HepG2 (cell line): ENCODE results near the gene SLC48A1. TPM values are rescaled to one million over a fixed set of nuclear protein-coding genes. Genes with fewer than 3 reads are reported as not detected.

ENCODE experiments used
- ATAC-seq: fragments of 200-7000 bp; cut with Tn5 transposase; 3 replicates; pipeline ENCODE4 v1.9.1; 2020; ENCODE audit warnings: mild to moderate bottlenecking, moderate library complexity
- BruUV-seq: library from RNA; stranded (reverse); fragments of 400-500 nt; replicated peaks from 2 replicates; lab custom pipeline; 2021; lab: Mats Ljungman, UMichigan
- CTCF ChIA-PET: fragments of 300-600 bp; formaldehyde crosslinking; extraction: SDS; loops from one replicate; lab custom pipeline; 2021; ENCODE audit warnings: low total read pairs, inconsistent platforms, low intra/inter-chr PET ratio; lab: Yijun Ruan, JAX
- POLR2A ChIA-PET: fragments of 350-600 bp; sonication (Branson Sonifier 250); formaldehyde crosslinking; loops from one replicate; lab custom pipeline; 2020; ENCODE audit warnings: antibody characterized with exemption, inconsistent platforms; lab: Yijun Ruan, JAX
- DNase-seq: peaks from one replicate; pipeline ENCODE4 v3.0.0-alpha.2; 2015; ENCODE audit warnings: low spot score
- FAIRE-seq: peaks from 3 replicates; lab custom pipeline; 2011; peaks lifted over from hg19 to GRCh38; lab: Jason Lieb, UNC
- H2AFZ ChIP-seq: one replicate; pipeline ENCODE4 v1.6.1; 2011; ENCODE audit warnings: low read length, inconsistent platforms
- H3K27ac ChIP-seq: fragments of 300-600 bp; 3 replicates; pipeline ENCODE4 v1.8.0; 2011; ENCODE audit warnings: mixed run types, mild to moderate bottlenecking, mixed read lengths, low read length, inconsistent platforms; ENCODE audit not compliant: insufficient read depth; ENCODE audit errors: extremely low read length
- H3K27me3 ChIP-seq, 2 experiments: fragments of 200-600 bp in 1 of 2; 2 replicates in 1 of 2; 3 replicates in 1 of 2; pipeline versions ENCODE4 v1.6.0 to v1.8.0; 2011; ENCODE audit warnings: low read length in 2 of 2, mild to moderate bottlenecking in 2 of 2, moderate library complexity in 2 of 2, inconsistent platforms in 1 of 2; ENCODE audit not compliant: insufficient read depth in 2 of 2, control insufficient read depth in 1 of 2
- H3K36me3 ChIP-seq, 2 experiments: fragments of 200-600 bp in 1 of 2; replicated peaks in 1 of 2; 2 replicates in 1 of 2; 3 replicates in 1 of 2; pipeline versions ENCODE4 v1.5.1 to v1.8.0; 2011; ENCODE audit warnings: low read length in 2 of 2, inconsistent platforms in 1 of 2; ENCODE audit not compliant: insufficient read depth in 2 of 2, control insufficient read depth in 1 of 2
- H3K4me1 ChIP-seq: 2 replicates; pipeline ENCODE4 v1.5.1; 2012; ENCODE audit warnings: low read length, inconsistent platforms; ENCODE audit not compliant: insufficient read depth
- H3K4me2 ChIP-seq: 2 replicates; pipeline ENCODE4 v1.6.0; 2011; ENCODE audit warnings: low read depth, low read length, inconsistent platforms
- H3K4me3 ChIP-seq, 3 experiments: fragments of 200-600 bp in 1 of 3; sonication (generic), shearing (Covaris generic) in 1 of 3; replicated peaks in 1 of 3; 2 replicates each; pipeline ENCODE4 v1.5.1; 2011 to 2016; ENCODE audit warnings: low read length in 3 of 3, inconsistent platforms in 2 of 3, low read depth in 2 of 3, mild to moderate bottlenecking in 2 of 3, control low read depth in 1 of 3, mixed read lengths in 1 of 3; ENCODE audit not compliant: insufficient read depth in 1 of 3
- H3K79me2 ChIP-seq: one replicate; pipeline ENCODE4 v1.6.1; 2011; ENCODE audit warnings: low read length, inconsistent platforms; ENCODE audit not compliant: insufficient read depth
- H3K9ac ChIP-seq: 2 replicates; pipeline ENCODE4 v1.6.0; 2011; ENCODE audit warnings: mild to moderate bottlenecking, low read depth, low read length, inconsistent platforms; ENCODE audit not compliant: insufficient read depth
- H3K9me3 ChIP-seq: 2 replicates; pipeline ENCODE4 v1.5.1; 2012; ENCODE audit warnings: mild to moderate bottlenecking, low read length
- H4K20me1 ChIP-seq: 2 replicates; pipeline ENCODE4 v1.6.0; 2011; ENCODE audit warnings: inconsistent platforms, mild to moderate bottlenecking, low read length, moderate library complexity; ENCODE audit not compliant: insufficient read depth
- ATF7 ChIP-seq, 2 experiments: fragments of 450-650 bp in 1 of 2; sonication (generic) in 1 of 2; formaldehyde crosslinking in 1 of 2; IDR thresholded peaks; 2 replicates each; pipeline versions ENCODE4 v1.4.0 to v1.6.1; 2016 to 2020; ENCODE audit warnings: antibody characterized with exemption in 1 of 2, mild to moderate bottlenecking in 1 of 2, missing genetic modification reagents in 1 of 2
- KLF12 ChIP-seq: sonication (generic); formaldehyde crosslinking; IDR thresholded peaks from 2 replicates; pipeline ENCODE4 v1.4.0; 2020; ENCODE audit warnings: missing genetic modification reagents, borderline replicate concordance
- RBFOX2 ChIP-seq: fragments of 200-400 bp; formaldehyde crosslinking; IDR thresholded peaks from 2 replicates; pipeline ENCODE4 v1.6.1; 2017; ENCODE audit warnings: low read depth, mild to moderate bottlenecking, low read length
- RFX3 ChIP-seq: IDR thresholded peaks from 2 replicates; pipeline ENCODE4 v1.6.1; 2016; ENCODE audit warnings: missing biosample characterization, missing genetic modification reagents
- ZFP36L2 ChIP-seq: sonication (generic); formaldehyde crosslinking; IDR thresholded peaks from 2 replicates; pipeline ENCODE4 v1.4.0; 2020; ENCODE audit warnings: missing genetic modification reagents
- ZNF614 ChIP-seq: IDR thresholded peaks from 2 replicates; pipeline ENCODE4 v1.6.1; 2018; ENCODE audit warnings: missing biosample characterization, missing genetic modification reagents, inconsistent platforms, borderline replicate concordance
- ZNF747 ChIP-seq: sonication (generic); formaldehyde crosslinking; IDR thresholded peaks from 2 replicates; pipeline ENCODE4 v1.8.1; 2023; ENCODE audit warnings: missing genetic modification reagents, mild to moderate bottlenecking, borderline replicate concordance
- whole genome bisulfite sequencing: methylation state at CpG from one replicate; pipeline ENCODE4 v1.1.6; 2017; ENCODE audit warnings: low lambda C conversion rate; 5-methylcytosine and 5-hydroxymethylcytosine counted together
- in situ Hi-C: cut with HindIII; loops from 2 replicates; pipeline ENCODE4 v1.10.0; 2017; ENCODE audit warnings: low pct_unique_long_range_greater_than_20kb; ENCODE audit not compliant: extremely low pct_ligation_motif_present
- intact Hi-C: fragments of 100-400 bp; cut with micrococcal nuclease; formaldehyde crosslinking; loops from one replicate; pipeline ENCODE4 v1.10.0; 2022; ENCODE audit not compliant: unreplicated experiment
- polyA plus RNA-seq, 8 experiments: library from polyadenylated mRNA; depleted of rRNA in 3 of 8; stranded (reverse) in 7 of 8; unstranded in 1 of 8; fragments of >200 nt; fragmentation: Illumina TruSeq in 4 of 8; extraction: Trizol in 4 of 8; gene quantifications; 2 replicates each; pipeline versions ENCODE4 v1.2.1 to v1.2.3, GENCODE V29; 2011 to 2016; ENCODE audit warnings: low read depth in 4 of 8, missing spikeins in 1 of 8, mixed read lengths in 1 of 8; ENCODE audit not compliant: insufficient read depth in 1 of 8
- total RNA-seq, 5 experiments: library from RNA; depleted of rRNA; stranded (reverse); fragments of >200 nt; fragmentation: Illumina TruSeq; extraction: Trizol; gene quantifications; 2 replicates each; pipeline ENCODE4 v1.2.3, GENCODE V29; 2016; ENCODE audit warnings: low read depth in 1 of 5
- TF ChIP-seq, protein P1 (sequence below): sonication (generic); formaldehyde crosslinking; IDR thresholded peaks from 2 replicates; pipeline ENCODE4 v1.9.0; 2021; ENCODE audit warnings: missing genetic modification reagents, mild to moderate bottlenecking, borderline replicate concordance
- TF ChIP-seq, protein P2 (sequence below): IDR thresholded peaks from 2 replicates; pipeline ENCODE4 v1.6.1; 2016; ENCODE audit warnings: low read depth, control low read depth
- TF ChIP-seq, protein P3 (sequence below): sonication (generic); formaldehyde crosslinking; IDR thresholded peaks from 2 replicates; pipeline ENCODE4 v1.5.0; 2020; ENCODE audit warnings: missing genetic modification reagents

Gene SLC48A1
- total and polyA plus RNA-seq, 2 of the 13 experiments (the other 11 are each of a cell fraction or from before 2014, with no cell fraction given) = 2.2 to 3.7 TPM

DNA sequence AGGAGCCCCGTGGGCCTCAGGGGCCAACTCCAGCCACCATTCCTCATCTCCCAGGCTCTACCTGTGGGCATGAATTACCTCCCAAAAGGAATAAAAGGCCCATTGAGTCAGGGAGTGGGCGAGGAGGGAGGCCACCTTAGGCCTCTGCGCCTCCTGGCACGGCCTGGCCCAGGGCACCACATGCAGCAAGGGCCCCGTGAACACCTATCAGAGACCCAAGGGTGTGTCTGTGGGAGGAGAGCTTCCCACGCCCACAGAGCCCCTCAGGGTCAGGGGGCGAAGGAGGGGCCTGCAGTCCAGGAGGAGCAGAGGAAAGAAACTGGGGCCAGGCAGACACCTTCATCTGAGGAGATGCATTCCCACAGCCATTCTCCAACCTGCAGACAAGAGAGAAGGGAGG is 26.5 kb upstream of the SLC48A1 start (continued):
- TF ChIP-seq, protein P1, sequence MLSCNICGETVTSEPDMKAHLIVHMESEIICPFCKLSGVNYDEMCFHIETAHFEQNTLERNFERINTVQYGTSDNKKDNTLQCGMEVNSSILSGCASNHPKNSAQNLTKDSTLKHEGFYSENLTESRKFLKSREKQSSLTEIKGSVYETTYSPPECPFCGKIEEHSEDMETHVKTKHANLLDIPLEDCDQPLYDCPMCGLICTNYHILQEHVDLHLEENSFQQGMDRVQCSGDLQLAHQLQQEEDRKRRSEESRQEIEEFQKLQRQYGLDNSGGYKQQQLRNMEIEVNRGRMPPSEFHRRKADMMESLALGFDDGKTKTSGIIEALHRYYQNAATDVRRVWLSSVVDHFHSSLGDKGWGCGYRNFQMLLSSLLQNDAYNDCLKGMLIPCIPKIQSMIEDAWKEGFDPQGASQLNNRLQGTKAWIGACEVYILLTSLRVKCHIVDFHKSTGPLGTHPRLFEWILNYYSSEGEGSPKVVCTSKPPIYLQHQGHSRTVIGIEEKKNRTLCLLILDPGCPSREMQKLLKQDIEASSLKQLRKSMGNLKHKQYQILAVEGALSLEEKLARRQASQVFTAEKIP = no peak
- TF ChIP-seq RBFOX2 = no peak
- TF ChIP-seq, protein P2, sequence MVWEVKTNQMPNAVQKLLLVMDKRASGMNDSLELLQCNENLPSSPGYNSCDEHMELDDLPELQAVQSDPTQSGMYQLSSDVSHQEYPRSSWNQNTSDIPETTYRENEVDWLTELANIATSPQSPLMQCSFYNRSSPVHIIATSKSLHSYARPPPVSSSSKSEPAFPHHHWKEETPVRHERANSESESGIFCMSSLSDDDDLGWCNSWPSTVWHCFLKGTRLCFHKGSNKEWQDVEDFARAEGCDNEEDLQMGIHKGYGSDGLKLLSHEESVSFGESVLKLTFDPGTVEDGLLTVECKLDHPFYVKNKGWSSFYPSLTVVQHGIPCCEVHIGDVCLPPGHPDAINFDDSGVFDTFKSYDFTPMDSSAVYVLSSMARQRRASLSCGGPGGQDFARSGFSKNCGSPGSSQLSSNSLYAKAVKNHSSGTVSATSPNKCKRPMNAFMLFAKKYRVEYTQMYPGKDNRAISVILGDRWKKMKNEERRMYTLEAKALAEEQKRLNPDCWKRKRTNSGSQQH = no peak
- TF ChIP-seq, protein P3, sequence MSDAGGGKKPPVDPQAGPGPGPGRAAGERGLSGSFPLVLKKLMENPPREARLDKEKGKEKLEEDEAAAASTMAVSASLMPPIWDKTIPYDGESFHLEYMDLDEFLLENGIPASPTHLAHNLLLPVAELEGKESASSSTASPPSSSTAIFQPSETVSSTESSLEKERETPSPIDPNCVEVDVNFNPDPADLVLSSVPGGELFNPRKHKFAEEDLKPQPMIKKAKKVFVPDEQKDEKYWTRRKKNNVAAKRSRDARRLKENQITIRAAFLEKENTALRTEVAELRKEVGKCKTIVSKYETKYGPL = no peak
- TF ChIP-seq ZFP36L2 (CRISPR knock-in tag) = no peak
- no peak for TF ChIP-seq ZNF747 (CRISPR knock-in tag)
- TF ChIP-seq ATF7 (IDR thresholded peaks at IDR 0.05) = no peak
- TF ChIP-seq ATF7 (CRISPR knock-in tag; IDR thresholded peaks at IDR 0.05) = no peak
- TF ChIP-seq RFX3 (CRISPR knock-in tag) = no peak
- no peak for TF ChIP-seq ZNF614 (CRISPR knock-in tag)

DNA sequence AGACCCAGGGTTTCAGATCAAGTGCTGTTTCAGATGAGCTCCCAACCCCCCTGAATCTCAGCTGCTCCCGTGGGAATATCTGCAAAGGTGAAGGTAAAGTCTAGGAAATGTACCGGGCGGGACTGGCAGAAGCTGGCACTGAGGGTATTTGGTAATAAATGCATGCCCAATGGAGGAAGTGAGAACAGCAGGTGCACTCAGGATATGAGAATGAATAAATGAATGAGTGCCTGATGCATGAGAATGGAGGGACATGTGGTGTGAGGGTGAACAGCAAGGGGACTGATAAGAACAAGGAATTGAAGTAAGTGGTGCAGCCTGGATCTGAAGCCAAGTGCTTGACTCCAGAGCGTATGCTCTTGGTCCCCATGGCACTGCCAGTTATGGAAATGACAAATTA is 25.9 kb upstream of the SLC48A1 start:
- Histone ChIP-seq H3K79me2 (no peaks in the 10 kb centered on the region), H3K4me1 (peaks cover 14% of the 10 kb centered on the region), H4K20me1 (no peaks in the 10 kb centered on the region), H2AFZ (no peak overlapping the region), H3K4me2 (no peak overlapping the region), H3K27ac (no peak overlapping the region), H3K9me3 (no peaks in the 10 kb centered on the region), H3K4me3 (no peak overlapping the region), H3K36me3 (no peaks in the 10 kb centered on the region), H3K27me3 (peaks cover 17 to 58% of the 10 kb centered on the region in 2 experiments; a peak in 4 of 5 replicates), H3K9ac (no peak overlapping the region)
- no peak for TF ChIP-seq KLF12 (CRISPR knock-in tag)
- no peak for TF ChIP-seq ATF7 (IDR thresholded peaks at IDR 0.05)
- no peak for TF ChIP-seq ATF7 (CRISPR knock-in tag; IDR thresholded peaks at IDR 0.05)
- ChIA-PET CTCF (no interaction called here), POLR2A (no interaction called here)
- FAIRE-seq = no peak
- 4% methylated on average over 4 of the region's 4 CpGs for WGBS
- no peak for ATAC-seq
- DNase-seq = no peak
- in situ Hi-C loops = no loop called here
- intact Hi-C loops = no loop called here
- BruUV-seq = no TSS peak
